D721Med (cell line): ENCODE results near the gene COL5A2.

Experiments
- DNase-seq: peaks from one replicate; pipeline ENCODE4 v3.0.0; 2011; ENCODE audit warnings: low spot score; ENCODE audit not compliant: insufficient read length
- FAIRE-seq: peaks from 2 replicates; lab custom pipeline; 2011; peaks lifted over from hg19 to GRCh38; lab: Jason Lieb, UNC
- CTCF ChIP-seq: IDR thresholded peaks from 2 replicates; pipeline ENCODE4 v1.5.1; 2012; ENCODE audit warnings: mild to moderate bottlenecking, control low read depth; ENCODE audit not compliant: insufficient read depth; ENCODE audit errors: missing control alignments

The COL5A2 gene

GRCh38 chr2:189014449-189015138 is 165.0 kb downstream of the COL5A2 start:
- no peak for FAIRE-seq
- DNase-seq = no peak
- no peak for TF ChIP-seq CTCF

- FAIRE-seq (no peak), DNase-seq (no peak)
- no peak for TF ChIP-seq CTCF
Measured at GRCh38 chr2:189013671-189014448, 165.7 kb downstream of the COL5A2 start.

GRCh38 chr2:189013031-189013430 is 166.5 kb downstream of the COL5A2 start:
- FAIRE-seq (no peak), DNase-seq (no peak)
- TF ChIP-seq CTCF = no peak

GRCh38 chr2:189012351-189012750 is 167.2 kb downstream of the COL5A2 start:
- TF ChIP-seq CTCF = no peak
- DNase-seq (no peak), FAIRE-seq (no peak)

GRCh38 chr2:189010536-189010935 is 169.0 kb downstream of the COL5A2 start:
- no peak for FAIRE-seq
- DNase-seq = no peak

GRCh38 chr2:189008555-189009262 is 170.9 kb downstream of the COL5A2 start:
- no peak for FAIRE-seq
- DNase-seq = no peak
- TF ChIP-seq CTCF = no peak

More at GRCh38 chr2:189010536-189010935, 169.0 kb downstream of the COL5A2 start:
- TF ChIP-seq CTCF = no peak
